HG03439 (cell line): ENCODE data around the gene CEP85L.
"Not testable (repeated sequence)": the region's sequence is repeated elsewhere in the genome, so short reads cannot be mapped to it uniquely, and the experiment has no call there.

Experiments
- ATAC-seq: cut with Tn5 transposase; IDR thresholded peaks from one replicate; pipeline ENCODE4 v1.9.1; 2021; ENCODE audit warnings: mild to moderate bottlenecking, moderate library complexity; ENCODE audit not compliant: unreplicated experiment

Gene CEP85L

GRCh38 chr6:118436482-118436881 lies 214.9 kb downstream of the CEP85L start:
- no peak for ATAC-seq

GRCh38 chr6:118434147-118434546 lies 217.2 kb downstream of the CEP85L start:
- ATAC-seq: not testable (repeated sequence)

- not testable (repeated sequence) for ATAC-seq
Observed at GRCh38 chr6:118421312-118421711, 230.1 kb downstream of the CEP85L start.

- ATAC-seq: no peak
Observed at GRCh38 chr6:118419448-118420394, 231.7 kb downstream of the CEP85L start.
